ENCODE results near the gene GUCA2A.
A peak's percentile ranks its signal among the peaks of the same experiment; 100 is the strongest.

GUCA2A gene

GRCh38 chr1:42176902-42177519 lies 12.5 kb upstream of the GUCA2A start:
- DNase-seq (ENCODE audit: low read depth): no peak

GRCh38 chr1:42175314-42176054 lies 10.9 kb upstream of the GUCA2A start:
- DNase-seq (ENCODE audit: low read depth): no peak

DNA sequence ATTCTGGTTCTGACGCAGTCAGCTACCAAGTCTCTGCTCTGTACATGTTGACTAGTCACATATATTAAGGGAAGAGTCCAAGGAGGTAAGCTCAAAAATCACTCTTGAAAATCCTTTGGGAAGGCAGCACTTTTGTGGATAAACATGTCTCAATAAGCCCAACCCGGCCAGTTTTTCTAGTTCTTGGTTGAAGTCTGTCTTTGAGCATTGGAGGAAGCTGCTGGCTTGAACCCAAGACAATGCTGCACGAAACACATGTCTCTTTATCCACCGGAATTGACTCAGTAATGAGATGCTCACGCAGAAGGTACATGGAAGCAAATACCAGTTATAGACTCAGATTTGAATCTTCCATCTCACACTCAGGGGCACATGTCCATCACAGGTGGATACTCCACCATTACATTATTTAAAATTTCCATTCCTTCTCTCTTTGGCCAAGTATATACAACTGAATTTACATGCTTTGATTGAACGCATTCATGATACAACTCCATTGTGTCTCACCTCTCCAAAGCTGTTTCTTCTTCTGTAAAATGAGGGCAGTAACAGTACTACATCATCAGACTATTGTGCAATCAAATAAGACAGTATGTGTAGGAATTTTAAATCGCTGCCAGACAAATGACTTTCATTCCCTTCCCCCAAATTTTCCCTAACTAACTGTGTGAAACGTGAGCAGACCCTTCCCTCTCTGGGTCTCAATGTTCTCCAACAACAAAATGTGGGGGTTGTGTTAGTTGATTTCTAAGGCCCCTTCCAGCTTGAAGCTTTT lies 9.6 kb upstream of the GUCA2A start:
- no peak for DNase-seq (ENCODE audit: low read depth)

- no peak for DNase-seq (ENCODE audit: low read depth)
Measured at GRCh38 chr1:42173155-42173933, 8.8 kb upstream of the GUCA2A start.

GRCh38 chr1:42172381-42173133 lies 8.0 kb upstream of the GUCA2A start:
- DNase-seq (ENCODE audit: low read depth): no peak

GRCh38 chr1:42171679-42172266 lies 7.2 kb upstream of the GUCA2A start:
- no peak for DNase-seq (ENCODE audit: low read depth)

DNA sequence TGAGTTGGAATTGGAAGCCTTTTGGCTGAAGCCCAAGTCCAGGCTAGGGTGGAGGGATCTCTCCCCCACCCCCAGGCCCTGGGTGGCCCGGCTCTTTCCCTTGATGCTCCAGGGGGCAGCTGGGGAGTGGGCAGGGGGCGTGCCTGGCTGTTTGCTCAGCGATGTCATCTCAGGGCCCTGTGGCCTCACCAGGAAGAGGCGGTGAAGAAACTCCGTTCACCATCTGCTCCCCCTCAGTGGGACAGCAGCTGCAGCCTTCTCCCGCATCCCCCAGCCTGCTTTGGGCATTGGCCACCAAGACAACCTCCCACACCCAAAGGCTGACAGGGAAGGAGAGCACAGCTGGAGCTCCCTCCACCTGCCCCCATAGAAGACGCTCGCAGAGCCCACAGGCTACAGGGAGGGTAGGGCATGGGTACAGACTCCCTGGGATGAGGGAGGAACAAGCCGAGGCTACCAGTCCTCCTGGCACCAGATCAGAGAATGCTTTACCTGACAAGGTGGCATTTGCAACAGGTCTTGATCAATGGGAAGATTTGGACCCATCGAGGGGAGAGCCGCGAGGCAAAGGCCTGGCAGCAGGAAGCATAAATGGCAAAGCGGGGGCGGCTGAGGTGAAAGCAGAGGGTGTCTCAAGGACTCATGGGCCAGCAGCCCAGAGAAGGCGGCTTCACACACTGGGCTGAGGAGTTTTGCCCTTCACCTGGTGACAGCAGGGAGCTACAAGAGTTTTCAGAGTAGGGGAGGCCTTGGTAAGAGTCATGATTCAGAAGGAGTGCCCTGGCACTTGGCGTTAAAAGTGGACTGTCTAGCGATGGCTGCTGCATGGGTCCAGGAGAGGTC lies 6.5 kb upstream of the GUCA2A start:
- DNase-seq (ENCODE audit: low read depth): no peak

DNA sequence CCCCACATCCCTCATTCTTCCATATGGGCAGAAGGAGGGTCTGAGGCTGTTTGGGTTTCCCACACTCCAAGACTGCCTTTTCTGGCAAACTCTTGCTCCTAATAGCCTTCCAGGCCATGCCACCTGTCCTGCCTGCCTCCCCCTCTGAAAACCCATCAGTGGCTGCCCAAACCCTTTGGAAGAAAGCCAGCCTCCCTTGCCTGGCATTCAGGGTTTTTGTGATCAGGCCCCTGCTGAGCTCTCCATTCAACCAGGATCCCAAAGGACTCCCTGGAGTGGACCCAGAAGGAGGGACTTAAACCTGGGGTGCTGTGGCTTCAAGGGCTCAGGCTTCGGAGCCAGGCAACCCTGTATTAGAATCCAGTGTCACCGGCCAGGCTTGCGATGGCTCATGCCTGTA lies 4.2 kb upstream of the GUCA2A start:
- DNase-seq (ENCODE audit: low read depth): no peak

DNA sequence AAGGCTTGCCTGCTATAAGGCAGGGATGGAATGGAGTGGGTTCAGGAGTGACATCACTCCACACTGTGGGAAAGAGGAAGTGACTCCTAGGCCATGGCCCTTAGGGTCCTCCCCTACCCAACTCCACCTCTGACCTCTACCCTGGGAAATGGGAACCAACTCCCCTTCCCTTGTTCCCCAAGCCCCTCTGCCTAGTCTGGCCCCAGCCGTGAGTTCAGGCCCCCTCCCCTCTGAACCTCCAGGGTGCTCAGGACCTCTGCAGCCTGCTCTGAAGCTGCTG lies 3.8 kb upstream of the GUCA2A start:
- no peak for DNase-seq (ENCODE audit: low read depth)

- DNase-seq (ENCODE audit: low read depth): no peak
Measured at GRCh38 chr1:42167611-42168390, 3.3 kb upstream of the GUCA2A start.

DNA sequence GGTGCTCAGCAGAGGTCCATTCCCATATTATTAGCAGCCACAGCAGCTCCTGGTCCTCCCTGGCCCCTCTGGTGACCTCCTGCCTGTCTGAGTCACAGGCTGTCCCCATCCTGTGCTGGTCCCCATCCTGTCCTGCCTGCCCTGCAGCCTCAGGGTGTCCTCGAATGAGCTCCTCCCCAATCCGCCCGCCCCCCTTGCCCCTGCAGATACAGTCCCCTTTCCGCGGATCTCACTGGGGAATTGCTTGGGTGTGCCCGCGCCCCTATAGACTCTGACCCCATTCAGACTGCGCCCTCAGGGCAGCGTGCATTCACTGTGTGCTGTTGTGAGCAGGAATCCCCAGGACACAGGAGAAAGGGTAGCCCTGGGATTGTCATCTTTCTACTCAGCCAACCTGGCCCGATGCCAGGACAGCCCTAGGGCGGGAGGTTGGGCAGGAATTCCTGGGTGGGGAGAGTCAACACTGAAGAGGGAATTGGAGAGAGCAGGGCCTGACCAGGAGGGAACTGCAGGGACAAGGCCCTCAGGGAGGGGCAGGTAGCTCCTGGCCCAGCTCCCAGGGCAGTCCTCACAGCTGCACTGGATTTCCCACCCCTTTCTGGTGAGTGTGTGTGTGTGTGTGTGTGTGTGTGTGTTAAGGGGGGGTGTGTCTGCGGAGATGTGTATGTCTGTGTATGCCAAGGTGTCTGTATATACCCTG lies 1.1 kb upstream of the GUCA2A start:
- DNase-seq (ENCODE audit: low read depth): peak; percentile 56

GRCh38 chr1:42163536-42164503 lies 725 bp downstream of the GUCA2A start:
- DNase-seq (ENCODE audit: low read depth): no peak

GRCh38 chr1:42163114-42163513 lies 1.4 kb downstream of the GUCA2A start:
- DNase-seq (ENCODE audit: low read depth): no peak

DNA sequence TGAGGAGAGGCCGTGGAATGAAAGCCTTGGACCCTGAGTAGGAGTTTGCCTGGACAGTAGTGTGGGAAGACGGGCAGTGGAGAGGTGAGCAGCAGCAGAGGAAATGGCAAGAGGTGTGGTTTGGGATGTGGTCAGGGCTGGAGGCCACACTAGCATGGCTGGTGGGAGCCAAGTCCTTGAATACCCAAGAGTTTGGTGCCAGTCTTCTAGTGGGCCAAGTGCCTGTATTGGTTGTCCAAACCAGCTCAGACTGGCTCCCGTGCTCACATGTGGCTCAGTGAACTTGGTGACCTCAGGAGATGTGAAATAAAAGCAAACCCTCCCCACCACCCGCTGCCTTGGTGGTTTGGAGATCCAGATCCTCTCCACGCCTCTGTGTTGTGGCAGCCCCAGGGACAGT lies 2.4 kb downstream of the GUCA2A start:
- DNase-seq (ENCODE audit: low read depth): no peak

- peak; percentile 41 for DNase-seq (ENCODE audit: low read depth)
Measured at GRCh38 chr1:42158189-42158588, 6.4 kb downstream of the GUCA2A start.

- no peak for DNase-seq (ENCODE audit: low read depth)
Measured at GRCh38 chr1:42157667-42158066, 6.9 kb downstream of the GUCA2A start.

GRCh38 chr1:42155362-42155761 lies 9.2 kb downstream of the GUCA2A start:
- DNase-seq (ENCODE audit: low read depth): no peak

- no peak for DNase-seq (ENCODE audit: low read depth)
Measured at GRCh38 chr1:42154685-42155084, 9.9 kb downstream of the GUCA2A start.
